SU-DHL-6 (cell line): ENCODE measurements around the gene TMTC1.

Experiments
- H2AFZ ChIP-seq: fragments of 200-600 bp; sonication (generic); 2 replicates; pipeline ENCODE4 v1.6.1; 2014; ENCODE audit warnings: low read depth, mild to moderate bottlenecking, moderate library complexity, mixed read lengths, antibody characterized with exemption, low read length; ENCODE audit not compliant: severe bottlenecking
- H3F3A ChIP-seq: fragments of 200-600 bp; shearing (Covaris generic); 2 replicates; pipeline ENCODE4 v1.6.0; 2016; ENCODE audit warnings: antibody characterized with exemption, mild to moderate bottlenecking; ENCODE audit not compliant: insufficient read depth
- H3K27ac ChIP-seq: fragments of 200-600 bp; sonication (generic); 2 replicates; pipeline ENCODE4 v1.5.1; 2016; ENCODE audit warnings: low read depth, mild to moderate bottlenecking, low read length, moderate library complexity, mixed read lengths
- H3K27me3 ChIP-seq: fragments of 200-600 bp; sonication (generic), shearing (Covaris generic); 2 replicates; pipeline ENCODE4 v1.6.0; 2014; ENCODE audit warnings: mild to moderate bottlenecking, low read length
- H3K36me3 ChIP-seq: fragments of 200-600 bp; sonication (generic); 2 replicates; pipeline ENCODE4 v1.6.1; 2014; ENCODE audit warnings: mild to moderate bottlenecking, low read length, mixed read lengths
- H3K4me2 ChIP-seq: fragments of 300-600, 200-600 bp; shearing (Covaris generic), sonication (generic); 2 replicates; pipeline ENCODE4 v1.6.0; 2014; ENCODE audit warnings: low read length, low read depth, mild to moderate bottlenecking; ENCODE audit not compliant: poor library complexity, severe bottlenecking
- H3K4me3 ChIP-seq: fragments of 200-600 bp; sonication (generic); 2 replicates; pipeline ENCODE4 v1.5.1; 2014; ENCODE audit warnings: antibody characterized with exemption, low read length, mild to moderate bottlenecking, mixed read lengths; ENCODE audit not compliant: insufficient read depth, poor library complexity, severe bottlenecking
- H3K79me2 ChIP-seq: fragments of 200-600 bp; sonication (generic); 2 replicates; pipeline ENCODE4 v1.6.1; 2014; ENCODE audit warnings: mild to moderate bottlenecking, low read length, moderate library complexity; ENCODE audit not compliant: insufficient read depth
- H3K9ac ChIP-seq: fragments of 200-600 bp; sonication (generic); 2 replicates; pipeline ENCODE4 v1.7.0; 2014; ENCODE audit warnings: mild to moderate bottlenecking, low read length
- H3K9me2 ChIP-seq: fragments of 200-600 bp; sonication (generic); replicated peaks from 2 replicates; pipeline ENCODE4 v1.6.1; 2014; ENCODE audit warnings: low read length; ENCODE audit not compliant: insufficient read depth
- H3K9me3 ChIP-seq: fragments of 200-600 bp; sonication (generic); 2 replicates; pipeline ENCODE4 v1.6.1; 2014; ENCODE audit warnings: low read length, mixed read lengths; ENCODE audit not compliant: insufficient read depth
- H4K20me1 ChIP-seq: fragments of 200-600 bp; sonication (generic); 2 replicates; pipeline ENCODE4 v1.6.1; 2014; ENCODE audit warnings: low read depth, mild to moderate bottlenecking, antibody characterized with exemption, low read length, moderate library complexity, mixed read lengths
- EZH2phosphoT487 ChIP-seq: fragments of 200-600 bp; sonication (generic), shearing (Covaris generic); conservative IDR thresholded peaks from 2 replicates; pipeline ENCODE4 v1.6.1; 2018; ENCODE audit warnings: mild to moderate bottlenecking, antibody characterized with exemption, low read length, moderate library complexity, mixed read lengths
- TF ChIP-seq, protein P1 (sequence below): fragments of 200-600 bp; sonication (generic); IDR thresholded peaks from one replicate; pipeline ENCODE4 v1.5.1; 2017; ENCODE audit warnings: antibody characterized with exemption, mild to moderate bottlenecking, low read length, moderate library complexity; ENCODE audit not compliant: insufficient read depth, poor library complexity, severe bottlenecking

The TMTC1 gene

DNA sequence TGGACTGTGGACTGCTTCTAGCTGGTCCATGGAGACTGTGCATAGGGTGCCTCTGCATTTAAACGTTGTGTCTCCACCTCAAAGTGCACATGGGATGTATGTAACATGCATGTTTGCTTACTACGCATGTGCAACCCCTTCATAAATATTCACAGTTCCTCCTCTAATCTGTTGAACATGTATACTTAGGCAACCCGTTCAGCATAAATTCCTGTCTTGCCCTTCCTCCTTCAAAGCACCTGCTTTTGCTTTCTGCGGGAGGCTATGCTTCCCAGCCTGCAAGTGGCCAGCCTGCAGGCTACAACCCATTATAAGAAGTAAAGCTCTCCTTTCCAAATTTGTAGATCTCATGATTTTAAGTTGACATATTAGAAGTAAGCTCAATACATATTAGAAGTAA, 253.3 kb downstream of the TMTC1 start:
- Histone ChIP-seq H3K9me3 (no peaks in the 10 kb centered on the region), H3K27me3 (no peaks in the 10 kb centered on the region; the same call in 1 of the 2 replicates), H3F3A (no peaks in the 10 kb centered on the region), H4K20me1 (no peaks in the 10 kb centered on the region), H3K9me2 (no peaks in the 10 kb centered on the region), H3K79me2 (no peaks in the 10 kb centered on the region), H3K36me3 (no peaks in the 10 kb centered on the region), H3K4me3 (no peak overlapping the region), H3K27ac (no peak overlapping the region), H3K9ac (no peak overlapping the region), H3K4me2 (no peak overlapping the region), H2AFZ (no peak overlapping the region)
- no peak for TF ChIP-seq EZH2phosphoT487
- TF ChIP-seq, protein P1, sequence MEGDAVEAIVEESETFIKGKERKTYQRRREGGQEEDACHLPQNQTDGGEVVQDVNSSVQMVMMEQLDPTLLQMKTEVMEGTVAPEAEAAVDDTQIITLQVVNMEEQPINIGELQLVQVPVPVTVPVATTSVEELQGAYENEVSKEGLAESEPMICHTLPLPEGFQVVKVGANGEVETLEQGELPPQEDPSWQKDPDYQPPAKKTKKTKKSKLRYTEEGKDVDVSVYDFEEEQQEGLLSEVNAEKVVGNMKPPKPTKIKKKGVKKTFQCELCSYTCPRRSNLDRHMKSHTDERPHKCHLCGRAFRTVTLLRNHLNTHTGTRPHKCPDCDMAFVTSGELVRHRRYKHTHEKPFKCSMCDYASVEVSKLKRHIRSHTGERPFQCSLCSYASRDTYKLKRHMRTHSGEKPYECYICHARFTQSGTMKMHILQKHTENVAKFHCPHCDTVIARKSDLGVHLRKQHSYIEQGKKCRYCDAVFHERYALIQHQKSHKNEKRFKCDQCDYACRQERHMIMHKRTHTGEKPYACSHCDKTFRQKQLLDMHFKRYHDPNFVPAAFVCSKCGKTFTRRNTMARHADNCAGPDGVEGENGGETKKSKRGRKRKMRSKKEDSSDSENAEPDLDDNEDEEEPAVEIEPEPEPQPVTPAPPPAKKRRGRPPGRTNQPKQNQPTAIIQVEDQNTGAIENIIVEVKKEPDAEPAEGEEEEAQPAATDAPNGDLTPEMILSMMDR = no peak

DNA sequence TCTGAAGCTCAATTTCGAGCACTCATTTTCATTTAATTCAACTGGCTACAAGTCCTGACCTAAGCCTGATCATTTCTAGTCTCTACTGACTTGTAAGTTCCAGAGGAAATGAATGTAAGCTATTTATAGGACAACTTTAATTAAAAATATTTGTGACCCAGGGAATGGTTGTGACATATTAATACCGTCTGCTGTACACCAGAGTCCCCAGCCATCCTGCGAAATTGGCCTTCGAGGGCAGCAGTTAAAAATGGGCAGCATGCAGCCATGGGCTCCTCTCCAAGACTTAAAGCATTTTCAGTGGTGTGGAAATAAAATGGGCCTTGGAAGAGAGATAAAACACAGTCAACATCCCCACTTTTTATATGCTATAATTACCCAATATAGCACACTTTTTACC, 255.6 kb downstream of the TMTC1 start:
- Histone ChIP-seq H3K27me3 (no peaks in the 10 kb centered on the region; the same call in 1 of the 2 replicates), H3K79me2 (no peaks in the 10 kb centered on the region), H3F3A (no peaks in the 10 kb centered on the region), H2AFZ (no peak overlapping the region), H3K4me2 (no peak overlapping the region), H3K36me3 (no peaks in the 10 kb centered on the region), H4K20me1 (no peaks in the 10 kb centered on the region), H3K9me3 (no peaks in the 10 kb centered on the region), H3K27ac (no peak overlapping the region), H3K4me3 (no peak overlapping the region), H3K9me2 (no peaks in the 10 kb centered on the region), H3K9ac (no peak overlapping the region)
- no peak for TF ChIP-seq EZH2phosphoT487
- TF ChIP-seq, protein P1 = no peak

DNA sequence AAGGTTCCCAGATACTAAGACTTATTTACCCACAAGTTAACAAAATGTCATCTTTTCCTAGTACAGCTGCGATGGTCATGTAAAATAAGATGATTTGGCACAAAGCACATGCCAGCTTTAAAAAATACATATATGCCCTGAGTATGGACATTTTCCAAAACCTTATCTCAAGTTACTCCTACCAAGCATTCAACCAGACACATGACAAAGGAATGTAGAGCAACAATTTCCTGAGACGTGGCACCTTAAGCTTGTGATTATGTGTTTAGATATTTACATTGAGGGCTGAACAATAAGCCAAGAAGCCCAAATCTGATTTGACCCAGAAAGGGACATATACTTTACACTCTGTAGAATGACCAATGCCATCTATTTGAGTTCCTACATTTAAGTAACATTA, 261.8 kb downstream of the TMTC1 start:
- no peak overlapping the region for H2AFZ ChIP-seq
- no peaks in the 10 kb centered on the region for H3F3A ChIP-seq
- no peak overlapping the region for H3K4me3 ChIP-seq
- no peak overlapping the region for H3K4me2 ChIP-seq
- H3K9me2 ChIP-seq = no peaks in the 10 kb centered on the region
- no peak overlapping the region for H3K9ac ChIP-seq
- TF ChIP-seq, protein P1 = no peak
- TF ChIP-seq EZH2phosphoT487 = no peak
- H3K9me3 ChIP-seq = no peaks in the 10 kb centered on the region
- no peaks in the 10 kb centered on the region for H3K36me3 ChIP-seq
- H4K20me1 ChIP-seq = no peaks in the 10 kb centered on the region
- H3K79me2 ChIP-seq = no peaks in the 10 kb centered on the region
- no peak overlapping the region for H3K27ac ChIP-seq
- no peaks in the 10 kb centered on the region for H3K27me3 ChIP-seq
